Thyroid gland (tissue), 4 donors: ENCODE results near the gene FBXW4. TPM values are rescaled to one million over a fixed set of nuclear protein-coding genes. Genes with fewer than 3 reads are reported as not detected.

Experiments used
- DNase-seq, 2 donors: peaks; one replicate each; pipeline ENCODE4 v3.0.0-alpha.2; 2019
- H3K27ac ChIP-seq, 3 donors: fragments of 200-600 bp; sonication (generic); 1 replicate in 2 of 3; 2 replicates in 1 of 3; pipeline ENCODE4 v1.5.1; 2016 to 2019; ENCODE audit warnings: mild to moderate bottlenecking in 1 of 3, moderate library complexity in 1 of 3
- H3K27me3 ChIP-seq: fragments of 200-600 bp; sonication (generic); one replicate; pipeline ENCODE4 v1.5.1; 2019
- H3K36me3 ChIP-seq, 2 donors: fragments of 200-600 bp; sonication (generic); one replicate each; pipeline ENCODE4 v1.5.1; 2016 to 2019
- H3K4me1 ChIP-seq, 2 donors: fragments of 200-600 bp; sonication (generic); one replicate each; pipeline ENCODE4 v1.5.1; 2017 to 2019
- H3K4me3 ChIP-seq, 3 donors: fragments of 200-600 bp; sonication (generic); replicated peaks in 1 of 3; 1 replicate in 2 of 3; 2 replicates in 1 of 3; pipeline ENCODE4 v1.5.1; 2016; ENCODE audit warnings: mild to moderate bottlenecking in 1 of 3
- H3K9me3 ChIP-seq: fragments of 200-600 bp; sonication (generic); one replicate; pipeline ENCODE4 v1.5.1; 2017
- CTCF ChIP-seq, 6 experiments: fragments of 200-600 bp in 3 of 6; fragments of 450-650 bp in 3 of 6; sonication (generic) in 3 of 6; IDR thresholded peaks; one replicate each; pipeline ENCODE4 v1.5.1; 2016 to 2019; ENCODE audit warnings: antibody characterized with exemption in 6 of 6, mild to moderate bottlenecking in 2 of 6, inconsistent platforms in 1 of 6, moderate library complexity in 1 of 6
- POLR2A ChIP-seq, 2 donors: fragments of 450-650 bp; IDR thresholded peaks; one replicate each; pipeline ENCODE4 v1.6.1; 2017; ENCODE audit warnings: antibody characterized with exemption in 2 of 2, mild to moderate bottlenecking in 2 of 2, moderate library complexity in 1 of 2
- WGBS, 2 donors: methylation state at CpG; one replicate each; pipeline ENCODE4 v1.1.5; 2017; 5-methylcytosine and 5-hydroxymethylcytosine counted together
- intact Hi-C: fragments of 100-400 bp; cut with DNase I; formaldehyde crosslinking; loops from one replicate; pipeline ENCODE4 v1.15.1; 2023
- total RNA-seq, 4 donors: library from RNA; depleted of rRNA; stranded (reverse); fragments of >200 nt; gene quantifications; one replicate each; pipeline ENCODE4 v1.2.3, GENCODE V29; 2016

FBXW4 gene
- total RNA-seq, 4 donors from 2014 or later = 59.5 to 94.2 (median 72.2) TPM

GRCh38 chr10:101710793-101711192 is 15.8 kb upstream of the FBXW4 start:
- WGBS, 2 donors = 86 to 91% methylated on average over 2 of the region's 2 CpGs
- Histone ChIP-seq H3K9me3 (no peaks in the 10 kb centered on the region), H3K27me3 (no peaks in the 10 kb centered on the region), H3K4me1 (no peaks in the 10 kb centered on the region), H3K36me3 (no peaks in the 10 kb centered on the region), H3K27ac (no peak overlapping the region), H3K4me3 (no peak overlapping the region)
- no peak for DNase-seq
- TF ChIP-seq POLR2A (IDR thresholded peaks at IDR 0.05) (no peak), CTCF (IDR thresholded peaks at IDR 0.05) (no peak)
- intact Hi-C loops = no loop called here

GRCh38 chr10:101710059-101710695 is 15.2 kb upstream of the FBXW4 start:
- H3K9me3 ChIP-seq = no peaks in the 10 kb centered on the region
- H3K27ac ChIP-seq = no peak overlapping the region
- 35 to 39% methylated on average over 9 of the region's 9 CpGs for WGBS, 2 donors
- peak in 1 of 2 donors; percentile 4 for DNase-seq
- H3K4me1 ChIP-seq = no peaks in the 10 kb centered on the region
- no peaks in the 10 kb centered on the region for H3K27me3 ChIP-seq
- H3K4me3 ChIP-seq = no peak overlapping the region
- no peaks in the 10 kb centered on the region for H3K36me3 ChIP-seq
- intact Hi-C loops = no loop called here
- TF ChIP-seq POLR2A (IDR thresholded peaks at IDR 0.05) = no peak
- TF ChIP-seq CTCF (IDR thresholded peaks at IDR 0.05) = peak in 1 of 6 experiments; percentile 5

DNA sequence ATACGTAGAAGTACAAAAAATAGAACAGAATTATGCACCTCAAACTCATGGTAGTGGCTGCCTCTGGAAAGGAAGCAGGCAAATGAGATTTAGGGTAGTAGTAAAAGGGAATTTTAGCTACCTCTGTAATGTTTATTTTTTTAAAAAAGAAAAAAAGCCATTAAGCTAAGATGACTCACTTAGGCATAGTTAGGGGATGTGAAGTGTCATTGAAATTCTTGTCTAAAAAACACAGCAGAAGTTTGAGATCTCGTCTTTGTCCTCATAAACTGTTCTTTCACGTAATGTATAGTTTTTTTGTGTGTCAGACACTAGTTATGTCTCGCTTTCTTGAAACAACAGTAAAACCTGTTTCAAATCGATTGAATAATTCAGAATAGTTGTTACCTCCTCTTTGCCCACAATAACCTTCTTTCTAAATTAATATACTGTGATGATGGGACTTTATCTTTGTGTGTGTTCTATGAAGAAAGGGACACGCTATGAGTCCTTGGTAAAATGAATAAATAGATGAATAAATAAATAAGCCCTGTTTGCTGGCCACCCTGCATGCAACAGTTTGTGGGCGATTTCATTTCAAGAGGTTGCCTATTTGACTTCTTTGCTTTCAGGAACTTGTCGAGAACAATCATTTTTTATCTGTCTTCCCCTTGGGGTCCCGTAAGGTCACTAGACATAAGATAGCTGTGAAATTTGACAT is 14.5 kb upstream of the FBXW4 start:
- H3K4me3 ChIP-seq = no peak overlapping the region
- intact Hi-C loops = no loop called here

GRCh38 chr10:101708870-101709269 is 13.9 kb upstream of the FBXW4 start:
- Histone ChIP-seq H3K4me3 (no peak overlapping the region), H3K36me3 (no peaks in the 10 kb centered on the region), H3K27ac (no peak overlapping the region), H3K27me3 (no peaks in the 10 kb centered on the region), H3K9me3 (no peaks in the 10 kb centered on the region), H3K4me1 (no peaks in the 10 kb centered on the region)
- no peak for DNase-seq
- TF ChIP-seq CTCF (IDR thresholded peaks at IDR 0.05) (no peak), POLR2A (IDR thresholded peaks at IDR 0.05) (no peak)
- intact Hi-C loops = no loop called here
- 94 to 96% methylated on average over 2 of the region's 2 CpGs for WGBS, 2 donors

More for the DNA sequence above, 14.5 kb upstream of the FBXW4 start:
- TF ChIP-seq POLR2A (IDR thresholded peaks at IDR 0.05) = no peak
- TF ChIP-seq CTCF (IDR thresholded peaks at IDR 0.05) = no peak
- WGBS, 2 donors = 60% methylated on average over 9 of the region's 9 CpGs
- no peak for DNase-seq
- Histone ChIP-seq H3K4me1 (no peaks in the 10 kb centered on the region), H3K27ac (no peak overlapping the region), H3K27me3 (no peaks in the 10 kb centered on the region), H3K9me3 (no peaks in the 10 kb centered on the region), H3K36me3 (no peaks in the 10 kb centered on the region)

DNA sequence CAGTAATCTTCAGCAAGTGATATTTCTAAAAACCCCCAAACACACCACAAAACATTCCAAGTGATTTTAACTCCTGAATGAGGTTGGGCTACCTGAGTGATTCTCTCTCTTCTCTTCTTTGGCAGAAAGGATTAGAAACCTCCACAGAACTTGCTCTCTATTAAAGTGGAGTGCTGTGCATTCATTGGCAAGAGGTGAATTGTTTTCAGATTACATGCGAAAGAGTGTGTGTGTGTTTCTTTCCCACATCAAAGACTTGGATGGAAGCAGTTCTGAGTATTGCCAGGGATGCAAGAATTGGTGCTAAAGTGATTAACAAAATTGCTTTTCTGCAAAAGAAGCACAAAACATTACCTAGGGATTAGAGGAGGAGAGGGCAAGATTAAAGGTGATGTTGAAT is 13.1 kb upstream of the FBXW4 start:
- TF ChIP-seq POLR2A (IDR thresholded peaks at IDR 0.05) (no peak), CTCF (IDR thresholded peaks at IDR 0.05) (no peak)
- Histone ChIP-seq H3K36me3 (no peaks in the 10 kb centered on the region), H3K4me3 (no peak overlapping the region), H3K4me1 (no peaks in the 10 kb centered on the region), H3K27me3 (no peaks in the 10 kb centered on the region), H3K27ac (no peak overlapping the region), H3K9me3 (no peaks in the 10 kb centered on the region)
- DNase-seq = no peak
- intact Hi-C loops = no loop called here
- WGBS, 2 donors = 24 to 35% methylated on average over 1 of the region's 1 CpG
